Measurements from ENCODE around the gene LRRC8D. TPM values are rescaled to one million over a fixed set of nuclear protein-coding genes. Genes with fewer than 3 reads are reported as not detected.

The LRRC8D gene
- total RNA-seq, 1 donor from 2014 or later: 25.2 TPM

GRCh38 chr1:89934461-89934860, 113.6 kb downstream of the LRRC8D start:
- DNase-seq (ENCODE audit: extremely low read depth, low read depth, low spot score): no peak

DNA sequence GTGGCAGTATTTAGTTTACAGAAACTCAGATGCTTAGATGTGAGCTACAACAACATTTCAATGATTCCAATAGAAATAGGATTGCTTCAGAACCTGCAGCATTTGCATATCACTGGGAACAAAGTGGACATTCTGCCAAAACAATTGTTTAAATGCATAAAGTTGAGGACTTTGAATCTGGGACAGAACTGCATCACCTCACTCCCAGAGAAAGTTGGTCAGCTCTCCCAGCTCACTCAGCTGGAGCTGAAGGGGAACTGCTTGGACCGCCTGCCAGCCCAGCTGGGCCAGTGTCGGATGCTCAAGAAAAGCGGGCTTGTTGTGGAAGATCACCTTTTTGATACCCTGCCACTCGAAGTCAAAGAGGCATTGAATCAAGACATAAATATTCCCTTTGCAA, 114.4 kb downstream of the LRRC8D start:
- DNase-seq (ENCODE audit: extremely low read depth, low read depth, low spot score): no peak

DNA sequence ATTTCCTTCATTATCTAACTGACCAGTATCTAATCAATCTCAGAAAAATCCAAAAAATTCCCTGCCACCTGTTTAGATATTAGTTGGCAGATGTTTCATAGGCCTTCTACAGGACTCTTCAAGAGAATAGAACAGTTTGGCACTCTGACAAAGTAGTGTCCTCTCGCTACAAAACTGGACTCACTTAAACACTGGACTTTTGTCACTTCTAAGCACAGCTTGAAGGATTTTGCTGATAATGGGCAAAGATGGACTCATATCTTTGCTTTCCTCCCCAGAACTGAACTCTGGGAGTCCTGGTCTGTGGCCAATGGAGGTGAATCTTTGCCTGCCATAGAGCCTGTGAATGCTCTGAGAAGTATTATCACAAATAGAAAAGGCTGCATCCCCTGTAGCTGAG, 115.9 kb downstream of the LRRC8D start:
- no peak for DNase-seq (ENCODE audit: extremely low read depth, low read depth, low spot score)

GRCh38 chr1:89938171-89939055, 117.6 kb downstream of the LRRC8D start:
- no peak for DNase-seq (ENCODE audit: extremely low read depth, low read depth, low spot score)

DNA sequence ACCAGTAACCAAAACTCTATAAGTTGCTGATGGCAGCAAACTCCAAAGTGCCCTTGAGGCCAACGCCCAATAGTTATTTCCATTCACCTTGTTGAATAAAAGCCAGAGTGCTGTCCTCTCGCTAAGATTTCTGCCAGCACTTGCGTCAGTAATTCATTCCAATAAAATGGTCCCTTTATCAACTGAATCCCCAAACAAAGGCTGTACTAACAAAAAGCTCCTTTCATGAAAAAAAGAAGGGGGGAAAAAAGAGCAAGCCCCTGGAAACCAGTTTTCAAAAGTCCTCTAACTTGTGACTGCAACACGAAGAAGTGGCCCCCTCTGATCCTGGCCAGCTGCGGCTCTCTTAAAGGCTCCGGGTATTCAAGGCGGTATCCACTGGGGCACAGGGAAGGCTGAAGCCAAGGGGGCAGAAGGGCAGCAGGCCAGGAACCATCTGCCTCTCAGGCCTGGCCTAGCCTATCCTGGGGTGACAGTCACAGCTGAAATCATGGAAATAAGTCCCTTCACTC, 118.3 kb downstream of the LRRC8D start:
- no peak for DNase-seq (ENCODE audit: extremely low read depth, low read depth, low spot score)

- no peak for DNase-seq (ENCODE audit: extremely low read depth, low read depth, low spot score)
Observed at GRCh38 chr1:89939693-89940438, 119.0 kb downstream of the LRRC8D start.

GRCh38 chr1:89941110-89941766, 120.4 kb downstream of the LRRC8D start:
- DNase-seq (ENCODE audit: extremely low read depth, low read depth, low spot score): no peak

- no peak for DNase-seq (ENCODE audit: extremely low read depth, low read depth, low spot score)
Observed at GRCh38 chr1:89942014-89942413, 121.2 kb downstream of the LRRC8D start.

- DNase-seq (ENCODE audit: extremely low read depth, low read depth, low spot score): no peak
Observed at GRCh38 chr1:89942825-89943658, 122.2 kb downstream of the LRRC8D start.

GRCh38 chr1:89943846-89944781, 123.3 kb downstream of the LRRC8D start:
- no peak for DNase-seq (ENCODE audit: extremely low read depth, low read depth, low spot score)

GRCh38 chr1:89945852-89946476, 125.1 kb downstream of the LRRC8D start:
- DNase-seq (ENCODE audit: extremely low read depth, low read depth, low spot score): no peak

DNA sequence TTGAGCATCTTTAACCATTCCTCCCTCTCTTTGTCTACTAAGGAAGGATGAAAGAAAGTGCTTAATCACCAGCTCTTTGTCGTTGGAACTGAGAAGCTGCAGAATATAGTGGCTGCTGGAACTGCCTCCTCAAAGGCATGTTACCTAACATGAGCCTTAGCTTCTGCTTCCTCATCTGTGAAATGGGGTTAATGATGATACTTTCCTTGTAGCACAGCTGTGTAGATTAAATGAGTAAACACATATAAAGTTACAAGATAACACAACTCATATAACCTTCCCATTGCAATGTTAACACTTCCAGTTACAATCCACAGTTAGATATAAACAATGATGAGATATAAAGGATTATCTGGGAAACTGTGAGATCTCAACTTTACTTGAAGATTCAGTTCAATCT, 125.7 kb downstream of the LRRC8D start:
- DNase-seq (ENCODE audit: extremely low read depth, low read depth, low spot score): no peak

DNA sequence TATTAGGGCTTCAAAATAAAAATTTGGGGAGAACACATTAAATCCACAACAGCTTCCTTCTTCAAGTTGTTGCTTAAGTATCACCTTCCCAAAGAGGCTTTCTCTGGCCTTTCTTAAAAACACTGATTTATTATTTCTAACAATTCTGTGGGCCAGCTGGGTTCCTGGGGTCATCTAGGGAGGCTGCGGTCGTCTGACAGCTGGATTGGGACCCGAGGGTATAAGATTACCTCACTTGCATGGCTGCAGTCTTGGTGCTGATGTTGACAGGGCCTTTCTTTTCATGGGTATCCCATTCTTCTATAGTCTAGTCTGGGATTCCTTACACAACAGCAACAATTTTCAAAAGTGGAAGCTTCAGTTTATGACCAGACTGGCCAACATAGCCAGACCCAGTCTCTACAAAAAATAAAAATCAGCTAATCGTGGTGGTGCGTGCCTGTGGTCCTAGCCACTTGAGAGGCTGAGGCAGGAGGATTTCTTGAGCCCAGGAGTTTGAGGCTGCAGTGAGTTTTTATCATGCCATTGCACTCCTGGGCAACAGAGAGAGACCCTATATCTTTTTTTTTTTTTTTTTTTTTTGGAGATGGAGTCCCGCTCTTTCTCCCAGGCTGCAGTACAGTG, 128.0 kb downstream of the LRRC8D start:
- no peak for DNase-seq (ENCODE audit: extremely low read depth, low read depth, low spot score)

GRCh38 chr1:89949991-89950624, 129.3 kb downstream of the LRRC8D start:
- DNase-seq (ENCODE audit: extremely low read depth, low read depth, low spot score): no peak

GRCh38 chr1:89950703-89951102, 129.9 kb downstream of the LRRC8D start:
- no peak for DNase-seq (ENCODE audit: extremely low read depth, low read depth, low spot score)

GRCh38 chr1:89951766-89952604, 131.2 kb downstream of the LRRC8D start:
- DNase-seq (ENCODE audit: extremely low read depth, low read depth, low spot score): no peak

- no peak for DNase-seq (ENCODE audit: extremely low read depth, low read depth, low spot score)
Observed at GRCh38 chr1:89952605-89953130, 131.8 kb downstream of the LRRC8D start.
